ENCODE measurements around the gene PRIM2.
"Not testable (repeated sequence)": the region's sequence is repeated elsewhere in the genome, so short reads cannot be mapped to it uniquely, and the experiment has no call there.

The PRIM2 gene

DNA sequence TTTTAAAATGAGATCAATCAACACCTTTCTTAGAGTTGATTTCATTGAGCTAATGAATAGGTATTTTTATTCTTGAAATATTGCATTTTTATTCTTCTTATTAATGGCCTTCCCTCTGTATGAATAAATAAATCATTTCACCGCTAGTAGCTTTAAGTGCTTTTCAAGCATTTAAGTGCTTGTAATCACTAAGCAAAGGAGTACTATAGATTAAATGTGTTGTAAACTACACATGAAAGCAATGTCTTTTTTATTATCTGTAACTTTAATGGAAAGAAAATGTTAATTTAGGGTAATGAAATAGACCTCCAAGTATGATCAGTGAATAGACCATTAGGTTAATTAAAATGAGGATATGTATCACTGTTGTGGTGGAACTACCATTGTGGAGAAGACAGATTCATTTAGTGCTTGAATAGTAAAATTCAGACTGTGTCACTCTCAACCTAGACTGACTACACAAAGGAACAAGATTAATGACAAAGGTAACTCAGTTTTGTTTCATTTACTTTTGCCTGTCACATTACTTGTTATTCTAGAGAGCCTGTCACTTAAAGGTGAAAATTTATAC lies 132.2 kb downstream of the PRIM2 start:
- not testable (repeated sequence) for DNase-seq

DNA sequence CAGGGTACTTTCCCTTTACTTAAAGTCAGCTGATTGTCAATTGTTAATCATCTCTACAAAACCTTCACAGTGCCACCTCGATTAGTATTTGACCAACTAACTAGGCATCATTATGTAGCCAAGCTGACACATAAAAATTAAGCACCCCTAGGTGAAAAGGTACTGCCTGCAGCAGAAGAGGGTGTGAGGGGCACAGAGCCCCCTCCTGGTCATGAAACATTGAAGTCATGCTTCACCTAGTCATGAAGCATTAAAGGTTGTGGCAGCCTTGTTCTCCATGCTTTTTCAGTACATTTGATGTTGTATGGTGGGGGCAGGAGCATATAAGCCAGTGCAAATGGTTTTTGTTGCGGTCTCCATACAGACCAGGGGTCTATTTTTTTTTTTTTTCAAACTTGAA lies 142.4 kb downstream of the PRIM2 start:
- DNase-seq: not testable (repeated sequence)

DNA sequence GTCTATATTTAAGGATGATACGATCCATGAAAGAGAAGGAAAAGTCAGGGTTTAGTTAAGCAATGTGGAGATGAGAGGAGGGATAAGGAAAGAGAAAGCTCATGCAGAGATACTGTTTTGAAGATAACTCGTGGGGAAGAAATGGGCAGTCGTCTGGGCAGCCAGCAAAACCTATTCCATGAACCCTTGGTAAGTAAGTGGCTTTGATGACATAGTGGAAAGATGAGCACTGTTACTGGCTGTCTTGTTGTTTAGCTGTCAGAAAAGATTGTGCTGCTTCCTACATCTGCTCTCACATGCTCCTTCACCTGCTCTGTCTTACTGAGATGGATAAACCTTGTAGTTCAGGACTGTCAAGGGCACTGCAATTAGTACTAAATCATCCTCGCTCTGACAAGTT lies 143.6 kb downstream of the PRIM2 start:
- DNase-seq: not testable (repeated sequence)

DNA sequence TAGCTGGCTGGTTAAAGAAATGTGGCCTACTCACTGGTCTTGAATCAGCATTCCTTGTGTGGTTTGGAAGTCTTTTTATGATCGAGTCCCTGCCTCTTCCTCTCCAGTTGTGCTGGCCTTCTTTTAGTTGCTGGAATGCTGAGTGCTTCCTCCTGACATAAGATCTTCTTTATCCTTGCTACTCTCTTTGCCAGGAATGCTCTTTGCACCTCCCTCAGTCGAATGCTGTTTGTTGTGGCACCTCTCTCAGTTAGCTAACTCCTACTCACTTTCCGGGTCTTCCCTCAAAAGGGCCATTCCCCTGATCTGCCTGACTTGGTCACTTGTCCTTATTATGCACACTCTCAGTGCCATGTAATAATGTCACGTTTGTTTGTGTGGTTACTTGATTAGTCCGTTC lies 146.4 kb downstream of the PRIM2 start:
- DNase-seq: not testable (repeated sequence)

DNA sequence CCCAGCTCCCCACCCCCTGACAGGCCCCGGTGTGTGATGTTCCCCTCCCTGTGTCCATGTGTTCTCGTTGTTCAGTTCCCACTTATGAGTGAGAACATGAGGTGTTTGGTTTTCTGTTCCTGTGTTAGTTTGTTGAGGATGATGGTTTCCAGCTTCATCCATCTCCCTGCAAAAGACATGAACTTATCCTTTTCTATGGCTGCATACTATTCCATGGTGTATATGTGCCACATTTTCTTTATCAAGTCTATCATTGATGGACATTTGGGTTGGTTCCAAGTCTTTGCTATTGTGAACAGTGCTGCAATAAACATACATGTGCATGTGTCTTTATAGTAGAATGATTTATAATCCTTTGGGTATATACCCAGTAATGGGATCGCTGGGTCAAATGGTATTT lies 148.5 kb downstream of the PRIM2 start:
- not testable (repeated sequence) for DNase-seq

DNA sequence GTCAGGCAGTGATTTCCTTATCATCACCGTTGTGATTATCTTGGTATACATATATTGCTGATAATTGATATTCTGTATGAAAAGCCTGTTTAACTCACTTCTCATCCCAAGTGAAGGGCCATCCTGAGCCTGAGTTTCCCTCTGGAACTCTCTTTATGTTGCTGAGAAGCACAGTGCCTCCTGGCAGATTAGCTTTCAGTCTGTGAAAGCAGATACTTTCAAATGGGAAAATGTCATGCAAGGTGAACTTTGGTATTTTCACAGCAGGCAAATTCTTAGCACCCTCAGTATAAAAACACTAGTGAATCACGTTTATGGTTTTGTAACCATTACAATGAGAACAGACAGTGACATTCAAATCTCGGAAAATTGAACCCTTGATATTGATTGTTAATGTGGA lies 151.6 kb downstream of the PRIM2 start:
- DNase-seq: no peak

DNA sequence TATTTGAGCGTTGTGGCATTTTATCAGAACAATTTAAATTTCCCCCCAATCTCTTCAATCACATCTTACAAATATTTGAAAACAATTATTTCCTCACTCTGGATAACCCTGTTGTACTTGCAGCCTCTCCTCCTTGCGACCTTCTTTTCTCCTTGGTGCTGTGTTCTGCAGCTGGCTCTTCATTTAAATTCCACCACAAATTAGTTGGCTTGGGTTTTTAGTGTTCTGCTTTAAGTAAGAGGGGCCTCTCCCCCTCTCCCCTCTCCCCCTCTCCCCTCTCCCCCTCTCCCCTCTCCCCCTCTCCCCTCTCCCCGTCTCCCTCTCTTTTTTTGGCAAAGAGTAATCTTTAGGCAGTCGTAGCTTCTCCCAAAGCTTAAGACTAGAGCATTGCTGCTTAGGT lies 152.7 kb downstream of the PRIM2 start:
- not testable (repeated sequence) for DNase-seq

DNA sequence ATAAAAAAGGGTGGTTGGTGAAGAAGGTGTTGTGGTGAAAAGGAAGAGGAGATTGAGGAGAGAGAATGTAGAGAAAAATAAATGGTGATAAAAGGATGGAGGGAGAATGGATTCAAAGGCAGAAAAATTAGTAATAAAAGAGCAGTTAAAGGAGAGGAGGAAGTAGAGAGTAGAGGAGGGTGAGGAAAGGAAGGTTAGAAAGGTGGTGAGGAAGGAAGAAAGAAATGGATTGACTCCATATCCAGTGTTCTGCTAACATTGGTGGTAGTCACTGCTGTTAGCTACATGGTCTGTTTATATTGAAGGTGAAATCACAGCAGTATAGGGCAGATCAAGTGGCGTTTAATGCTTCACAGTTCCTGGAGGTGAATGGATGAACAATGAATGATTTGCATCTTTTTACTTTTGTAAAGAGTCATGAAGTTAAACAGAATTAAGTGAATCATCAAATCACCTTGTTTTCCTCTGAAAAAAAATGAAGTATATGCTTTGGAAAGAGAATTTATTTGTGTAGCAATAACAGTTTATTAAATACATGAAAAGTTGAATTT lies 154.0 kb downstream of the PRIM2 start:
- not testable (repeated sequence) for DNase-seq

DNA sequence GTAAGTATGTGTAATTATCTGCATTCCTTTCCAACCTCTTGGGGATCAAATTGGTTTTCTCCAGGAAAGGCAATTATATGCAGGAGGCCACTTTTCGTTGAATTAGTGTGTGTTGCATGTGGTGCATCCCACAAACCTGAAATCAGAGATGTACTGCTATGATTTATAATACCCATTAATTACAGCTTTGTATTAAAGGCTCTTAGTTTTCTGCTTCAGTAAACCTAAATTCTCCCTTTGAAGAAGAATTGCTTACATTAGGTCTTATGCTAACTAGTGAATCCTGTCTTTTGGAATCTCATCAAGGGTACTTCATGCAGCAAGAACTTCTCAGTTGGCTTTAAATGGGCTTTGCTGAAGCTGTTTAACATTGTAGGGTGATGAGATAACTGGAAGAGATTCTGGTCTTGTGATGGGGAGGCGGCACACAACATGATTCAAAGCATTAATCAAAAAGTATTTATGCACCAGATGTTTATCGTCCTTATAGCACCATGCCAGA lies 155.5 kb downstream of the PRIM2 start:
- DNase-seq: not testable (repeated sequence)

DNA sequence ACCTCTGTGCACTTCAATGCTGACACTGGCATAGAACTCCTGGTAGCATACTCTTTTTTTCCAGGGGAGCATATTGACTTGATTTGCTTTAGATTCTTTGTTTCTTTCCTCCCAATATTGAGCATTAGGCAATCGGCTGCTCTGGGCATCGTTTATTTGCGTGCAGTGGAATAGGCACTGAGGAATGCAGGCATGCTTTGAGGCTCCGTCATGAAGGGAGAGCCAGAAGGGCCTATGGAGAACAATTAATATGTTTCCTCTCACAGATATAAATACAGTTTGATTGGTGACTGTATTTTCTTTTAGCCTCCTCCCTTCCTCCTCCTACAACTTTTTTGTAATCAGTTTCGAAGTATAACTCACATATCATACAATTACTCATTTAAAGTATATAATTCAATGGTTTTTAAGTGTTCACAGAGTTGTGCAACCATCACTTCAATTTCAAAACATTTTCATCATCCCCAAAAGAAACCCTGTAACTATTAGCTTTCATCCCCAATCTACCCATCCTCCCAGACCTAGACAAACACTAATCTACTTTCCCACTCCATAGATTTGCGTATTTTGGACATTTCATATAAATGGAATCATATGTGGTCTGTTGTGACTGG lies 157.5 kb downstream of the PRIM2 start:
- DNase-seq: not testable (repeated sequence)

DNA sequence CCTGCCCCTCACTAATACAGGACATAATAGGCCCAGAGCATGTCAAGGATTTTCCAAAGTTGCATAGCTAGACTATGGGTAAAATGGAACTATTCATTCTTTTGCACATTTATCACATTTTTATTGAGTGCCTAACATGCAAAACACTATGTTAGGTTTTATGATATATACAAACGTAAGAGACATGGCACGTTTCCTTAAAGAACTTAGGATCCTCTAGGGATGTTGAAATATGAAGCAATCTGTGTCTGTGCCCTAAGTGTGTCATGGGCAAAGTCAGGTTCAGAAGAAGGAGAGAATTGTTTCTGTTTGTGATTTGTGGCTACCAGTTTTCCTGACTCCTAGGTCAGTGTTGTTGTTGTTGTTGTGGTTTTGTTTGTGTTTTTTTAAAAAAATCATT lies 158.2 kb downstream of the PRIM2 start:
- DNase-seq: not testable (repeated sequence)

DNA sequence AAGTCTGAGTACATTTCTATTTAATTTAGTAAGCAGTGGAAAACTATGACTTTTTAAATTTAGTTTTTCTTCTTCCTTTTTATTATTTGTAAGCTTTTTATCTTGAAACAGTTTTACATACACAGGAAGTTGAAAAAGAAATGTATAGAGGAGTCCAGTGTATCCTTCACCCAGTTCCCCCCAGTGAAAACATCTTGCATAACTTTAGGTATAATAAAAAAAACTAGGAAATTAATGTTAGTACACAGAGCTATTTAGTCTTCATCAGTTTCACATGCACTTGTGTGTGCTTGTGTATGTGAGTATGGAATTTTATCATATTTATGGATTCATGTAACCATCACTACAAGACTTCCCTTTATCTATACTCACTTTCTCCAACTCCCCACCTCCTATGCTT lies 162.8 kb downstream of the PRIM2 start:
- not testable (repeated sequence) for DNase-seq

DNA sequence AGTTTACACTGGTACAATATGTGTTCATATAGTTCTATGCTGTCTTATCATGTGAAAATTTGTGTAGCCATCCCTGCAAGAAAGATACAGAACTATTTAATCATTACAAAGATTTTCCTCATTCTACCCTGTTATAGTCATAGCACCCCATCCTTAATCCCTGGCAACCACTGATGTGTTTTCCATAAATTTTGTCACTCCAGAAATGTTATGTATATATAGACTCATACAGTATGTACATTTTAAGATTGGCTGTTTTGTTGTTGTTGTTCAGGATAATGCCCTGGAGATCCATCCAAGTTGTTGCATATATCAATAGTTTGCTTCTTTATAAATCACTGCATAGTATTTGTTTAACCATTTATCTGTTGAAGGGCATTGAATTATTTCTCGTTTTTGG lies 163.7 kb downstream of the PRIM2 start:
- not testable (repeated sequence) for DNase-seq

DNA sequence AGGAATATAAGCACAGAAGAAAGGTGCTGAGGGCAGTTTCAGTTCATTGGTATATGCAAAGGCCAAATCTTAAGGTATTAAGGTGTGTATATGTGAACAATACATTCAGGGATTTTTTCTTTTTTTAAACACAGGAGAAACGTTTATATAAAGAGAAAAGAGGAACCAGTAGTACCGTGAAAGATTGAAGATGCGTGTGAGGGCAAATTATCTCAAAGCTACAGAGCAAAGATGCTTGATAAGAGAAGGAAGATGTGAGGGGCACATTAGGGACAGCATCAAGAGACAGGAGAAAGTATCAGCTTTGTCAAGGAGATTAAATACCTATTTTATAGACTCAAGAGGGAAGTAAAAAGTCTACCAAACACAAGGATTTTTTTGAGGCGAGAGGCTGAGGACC lies 165.0 kb downstream of the PRIM2 start:
- DNase-seq: not testable (repeated sequence)

DNA sequence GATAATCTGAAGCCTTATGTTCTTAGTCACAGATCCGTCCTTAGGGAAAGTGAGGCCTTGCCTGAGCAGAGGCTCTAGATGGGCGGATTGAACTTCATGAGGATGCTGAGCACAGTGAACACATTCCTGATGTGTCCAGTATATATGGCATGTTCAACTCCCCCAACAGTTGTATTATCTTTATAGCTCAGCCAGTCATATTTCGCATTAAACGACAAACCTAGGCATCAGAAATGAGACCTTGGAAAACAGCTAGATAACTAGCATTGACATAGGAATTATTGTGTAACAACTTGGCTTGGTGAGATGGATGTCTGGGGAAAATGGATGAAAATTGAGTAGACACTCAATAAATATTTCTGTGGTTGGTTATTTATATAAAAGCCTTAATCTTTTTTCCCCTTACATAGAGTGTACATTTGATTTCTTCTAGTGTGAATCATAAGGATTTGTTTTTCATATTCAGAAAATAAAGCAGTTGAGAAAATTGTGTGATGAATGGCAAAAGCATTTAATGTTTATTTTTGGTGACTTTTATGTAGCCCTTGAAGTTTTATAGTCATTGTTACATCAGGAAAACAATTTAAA lies 169.2 kb downstream of the PRIM2 start:
- not testable (repeated sequence) for DNase-seq

DNA sequence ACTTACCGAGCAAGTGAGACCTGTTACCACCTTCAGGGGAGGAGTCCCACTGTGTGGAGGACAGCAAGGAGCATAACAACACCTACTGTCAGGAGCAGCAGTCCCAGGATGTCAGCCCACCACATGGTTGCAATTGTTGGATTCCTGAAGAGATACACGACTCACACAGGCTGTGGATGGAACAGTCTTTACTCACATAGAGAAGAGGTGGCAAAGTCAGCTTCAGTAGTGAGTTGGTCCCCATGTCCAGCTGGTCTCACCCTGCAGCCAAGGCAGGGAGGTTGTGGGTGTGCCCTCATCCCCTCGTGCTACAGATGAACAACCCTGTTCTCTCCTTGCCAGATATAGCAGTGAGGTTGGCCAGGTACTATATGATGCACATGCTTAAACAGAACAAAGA lies 171.1 kb downstream of the PRIM2 start:
- not testable (repeated sequence) for DNase-seq

DNA sequence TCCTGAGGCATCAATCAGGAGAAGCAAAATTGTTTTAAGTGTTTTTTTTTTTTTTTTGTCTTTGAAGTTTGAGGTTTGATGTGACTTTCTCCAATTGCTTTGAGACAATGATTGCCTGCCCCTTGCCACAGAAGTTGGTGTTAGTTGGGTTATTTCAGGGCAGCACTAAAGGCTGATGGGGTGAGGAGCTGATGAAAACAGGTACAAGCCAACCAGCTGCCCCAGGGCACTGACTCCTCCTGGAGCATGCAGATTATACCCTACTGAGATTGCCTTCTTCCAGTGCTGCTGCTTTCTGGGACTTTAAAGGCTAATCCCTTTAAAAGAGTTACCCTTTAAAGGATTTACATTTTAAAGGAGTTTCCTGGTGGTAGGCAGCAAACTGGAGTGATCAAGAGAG lies 172.5 kb downstream of the PRIM2 start:
- DNase-seq: not testable (repeated sequence)

DNA sequence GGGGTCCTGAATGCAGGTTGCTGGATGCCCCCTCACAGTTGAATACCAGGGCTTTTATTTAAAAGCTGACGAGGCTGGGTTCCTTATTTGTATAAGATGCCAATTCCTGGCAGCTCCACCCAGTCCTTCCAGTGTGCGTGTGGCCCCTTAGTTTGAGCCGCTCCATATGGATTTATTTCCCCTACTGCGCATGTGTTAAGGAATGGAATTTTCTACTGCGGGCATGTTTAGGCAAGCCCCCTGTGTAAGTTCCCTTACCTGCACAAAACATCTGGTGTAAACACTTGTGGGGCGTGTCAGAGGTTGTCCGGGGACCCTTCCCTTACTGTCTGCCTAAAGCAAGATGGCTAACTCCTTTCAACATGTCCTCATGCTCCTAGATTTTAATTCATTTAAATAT lies 174.4 kb downstream of the PRIM2 start:
- not testable (repeated sequence) for DNase-seq

DNA sequence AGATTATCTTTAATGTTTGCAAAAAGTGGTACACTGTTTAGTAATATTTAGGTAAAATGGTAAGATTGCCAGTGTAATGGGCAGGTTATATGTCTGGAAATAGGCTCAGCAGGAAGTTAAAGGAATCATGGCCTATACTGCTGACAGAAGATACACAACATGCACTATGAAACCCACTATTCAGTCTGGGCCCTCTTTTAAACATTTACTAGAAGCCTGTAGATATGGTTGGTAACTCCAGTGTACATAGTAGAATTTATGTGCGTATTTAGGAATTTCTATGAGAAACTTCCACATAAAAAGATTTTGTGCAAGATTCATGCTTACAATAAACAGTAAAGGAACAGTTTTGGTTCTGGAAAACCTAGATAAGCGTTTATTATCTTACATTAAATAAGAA lies 178.8 kb downstream of the PRIM2 start:
- not testable (repeated sequence) for DNase-seq

DNA sequence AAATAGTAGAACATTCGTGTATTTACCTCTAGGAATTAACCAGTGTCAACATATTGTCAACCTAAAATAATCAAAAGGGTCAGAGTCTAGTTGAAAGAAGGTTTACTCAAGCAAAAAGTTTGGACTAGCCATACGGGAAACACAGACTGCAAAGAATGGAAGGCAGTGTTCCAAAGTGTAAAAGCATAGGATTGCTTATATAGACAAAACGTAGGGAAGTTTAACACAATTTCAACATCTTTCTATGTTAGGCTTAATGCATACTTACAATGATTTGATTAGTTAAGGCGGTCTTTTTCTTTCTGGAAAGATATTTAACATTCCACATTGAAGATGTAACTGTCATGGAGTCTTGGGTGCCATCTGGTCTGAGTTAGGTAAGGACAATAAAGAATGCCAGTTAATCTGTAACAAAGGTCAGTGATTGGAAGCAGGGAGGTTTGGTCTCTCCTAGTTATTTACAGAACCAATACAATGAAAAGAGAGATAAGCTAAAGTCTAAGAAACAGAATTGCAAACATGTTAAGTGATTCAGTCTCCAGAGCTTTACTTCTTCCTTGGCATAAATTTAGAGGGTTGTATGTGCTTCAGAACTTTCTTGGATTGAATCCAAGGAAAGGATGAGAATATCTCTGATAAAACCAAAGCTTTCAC lies 183.1 kb downstream of the PRIM2 start:
- DNase-seq: not testable (repeated sequence)

DNA sequence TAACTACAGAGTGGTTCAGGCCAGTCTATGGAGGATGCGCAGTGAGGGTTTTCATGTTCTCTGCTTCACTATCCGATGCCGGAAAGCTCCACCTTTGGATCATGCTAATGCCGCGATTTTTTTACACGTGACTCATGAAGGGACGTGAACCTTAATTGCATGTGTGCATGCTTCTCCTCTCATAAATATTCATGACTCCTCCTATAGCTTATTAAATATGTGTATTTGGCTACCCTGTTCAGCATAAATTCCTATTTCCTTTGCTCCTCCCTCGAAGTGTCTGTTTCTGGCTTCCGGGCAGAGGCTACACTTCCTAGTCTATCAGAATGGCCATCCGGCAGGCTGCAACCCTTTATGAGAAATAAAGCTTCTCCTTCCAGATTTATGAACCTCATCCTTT lies 185.0 kb downstream of the PRIM2 start:
- not testable (repeated sequence) for DNase-seq

DNA sequence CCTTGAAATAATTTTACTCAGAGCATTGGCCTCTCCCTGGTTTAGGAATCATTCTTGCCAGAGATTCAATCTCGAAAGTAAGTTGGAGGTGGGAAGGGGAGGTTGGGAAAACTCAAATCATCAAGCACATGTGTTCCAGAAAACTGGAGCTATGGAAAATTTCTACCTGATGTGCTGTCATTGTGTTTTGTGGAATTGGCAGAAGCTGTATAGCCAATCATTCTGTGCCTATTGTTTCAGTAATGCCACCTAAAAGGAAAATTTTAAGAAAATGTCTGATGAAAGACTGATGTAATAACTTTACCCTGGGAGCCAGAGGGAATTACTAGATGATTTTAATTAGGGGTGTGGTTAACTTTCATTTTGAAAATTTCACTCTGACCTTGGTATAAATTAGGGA lies 187.8 kb downstream of the PRIM2 start:
- not testable (repeated sequence) for DNase-seq

DNA sequence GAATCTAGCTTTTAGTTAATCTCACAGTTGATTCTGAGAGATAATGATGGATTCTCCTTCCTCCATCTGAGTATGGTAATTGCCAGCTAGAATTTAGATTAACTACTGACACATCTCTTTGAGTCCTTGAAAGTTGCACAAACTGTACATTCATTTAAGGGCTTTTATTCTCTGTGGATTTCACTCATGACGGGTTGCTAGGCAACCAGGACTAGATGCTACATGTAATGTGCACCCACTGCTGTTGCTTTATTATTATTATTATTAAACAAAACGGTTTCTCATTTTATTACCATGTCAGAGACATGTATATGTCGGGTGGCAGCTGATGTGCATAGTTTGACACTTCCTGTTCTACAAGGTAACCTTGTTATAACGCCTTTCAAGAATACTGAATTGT lies 193.0 kb downstream of the PRIM2 start:
- DNase-seq: not testable (repeated sequence)

Data from CD4-positive, alpha-beta T cell treated with Interleukin-12 subunit alpha and Interleukin-12 subunit beta, for 1 hour (primary cell).